Omental fat pad (tissue), 4 donors: ENCODE results near the gene CYFIP2. TPM values are rescaled to one million over a fixed set of nuclear protein-coding genes. Genes with fewer than 3 reads are reported as not detected.

Source experiments
- ATAC-seq: fragments of 150-250 bp; one replicate; pipeline ENCODE4 v1.9.1; 2016; ENCODE audit warnings: mild to moderate bottlenecking, moderate library complexity; ENCODE audit not compliant: low FRiP score
- DNase-seq: peaks from one replicate; pipeline ENCODE4 v3.0.0-alpha.2; 2019; ENCODE audit warnings: low spot score
- total RNA-seq, 4 donors: library from RNA; depleted of rRNA; stranded (reverse); fragments of >200 nt; gene quantifications; one replicate each; pipeline ENCODE4 v1.1.0, GENCODE V29; 2016
- TF ChIP-seq, protein P1 (sequence below), 3 donors: fragments of 450-650 bp; IDR thresholded peaks; one replicate each; pipeline ENCODE4 v1.5.1; 2016 to 2017; ENCODE audit warnings: antibody characterized with exemption in 3 of 3, mild to moderate bottlenecking in 3 of 3, moderate library complexity in 2 of 3

CYFIP2 gene
- total RNA-seq, 4 donors from 2014 or later = 12.7 to 25.5 (median 15.8) TPM

DNA sequence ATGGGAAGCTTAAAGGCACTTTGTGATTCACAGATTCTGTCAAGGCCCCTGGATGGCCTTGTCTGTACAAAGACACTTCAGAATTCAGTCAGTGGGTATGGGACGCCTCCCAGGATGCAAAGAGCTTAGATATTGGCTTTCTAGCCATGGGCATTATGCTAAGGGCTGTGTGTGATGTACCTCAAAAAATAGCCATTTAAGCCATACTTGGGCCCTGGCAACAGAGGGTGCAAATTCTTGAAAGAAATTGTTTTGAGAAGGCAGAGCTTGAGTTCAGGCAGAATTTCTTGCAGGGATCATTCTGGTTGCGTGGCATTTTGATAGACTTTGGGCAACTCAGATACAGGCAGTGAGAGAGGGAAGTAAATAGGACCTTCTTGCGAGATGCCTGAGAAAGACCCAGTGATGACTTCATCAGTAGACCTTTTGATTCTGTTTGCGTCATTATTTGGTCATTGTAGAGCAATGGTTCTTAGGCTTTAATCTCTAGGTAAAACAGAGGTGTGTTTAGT, 3.9 kb downstream of the CYFIP2 start:
- ATAC-seq (no peak), DNase-seq (no peak)
- TF ChIP-seq, protein P1, sequence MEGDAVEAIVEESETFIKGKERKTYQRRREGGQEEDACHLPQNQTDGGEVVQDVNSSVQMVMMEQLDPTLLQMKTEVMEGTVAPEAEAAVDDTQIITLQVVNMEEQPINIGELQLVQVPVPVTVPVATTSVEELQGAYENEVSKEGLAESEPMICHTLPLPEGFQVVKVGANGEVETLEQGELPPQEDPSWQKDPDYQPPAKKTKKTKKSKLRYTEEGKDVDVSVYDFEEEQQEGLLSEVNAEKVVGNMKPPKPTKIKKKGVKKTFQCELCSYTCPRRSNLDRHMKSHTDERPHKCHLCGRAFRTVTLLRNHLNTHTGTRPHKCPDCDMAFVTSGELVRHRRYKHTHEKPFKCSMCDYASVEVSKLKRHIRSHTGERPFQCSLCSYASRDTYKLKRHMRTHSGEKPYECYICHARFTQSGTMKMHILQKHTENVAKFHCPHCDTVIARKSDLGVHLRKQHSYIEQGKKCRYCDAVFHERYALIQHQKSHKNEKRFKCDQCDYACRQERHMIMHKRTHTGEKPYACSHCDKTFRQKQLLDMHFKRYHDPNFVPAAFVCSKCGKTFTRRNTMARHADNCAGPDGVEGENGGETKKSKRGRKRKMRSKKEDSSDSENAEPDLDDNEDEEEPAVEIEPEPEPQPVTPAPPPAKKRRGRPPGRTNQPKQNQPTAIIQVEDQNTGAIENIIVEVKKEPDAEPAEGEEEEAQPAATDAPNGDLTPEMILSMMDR (IDR thresholded peaks at IDR 0.05) = no peak

DNA sequence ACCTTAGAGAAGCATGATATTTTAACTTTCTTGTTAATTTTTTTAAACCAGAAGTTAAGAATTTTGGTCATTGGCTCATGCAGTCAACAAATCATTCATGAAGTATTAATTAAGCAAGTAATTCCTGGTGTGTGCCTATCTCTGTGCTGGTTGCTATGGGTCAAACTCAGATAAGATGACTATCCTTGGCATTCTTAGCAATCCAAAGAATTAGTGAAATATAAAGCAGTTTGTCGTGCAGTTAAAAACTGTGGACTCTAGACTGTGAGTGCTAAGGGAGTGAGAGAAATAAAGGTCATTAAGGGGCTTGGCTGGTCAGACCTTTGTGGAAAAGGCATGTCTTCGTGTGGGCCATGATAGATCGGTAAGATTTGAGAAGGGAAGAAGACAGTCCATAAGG, 4.8 kb downstream of the CYFIP2 start:
- DNase-seq (no peak), ATAC-seq (no peak)
- TF ChIP-seq, protein P1 (IDR thresholded peaks at IDR 0.05) = no peak

DNA sequence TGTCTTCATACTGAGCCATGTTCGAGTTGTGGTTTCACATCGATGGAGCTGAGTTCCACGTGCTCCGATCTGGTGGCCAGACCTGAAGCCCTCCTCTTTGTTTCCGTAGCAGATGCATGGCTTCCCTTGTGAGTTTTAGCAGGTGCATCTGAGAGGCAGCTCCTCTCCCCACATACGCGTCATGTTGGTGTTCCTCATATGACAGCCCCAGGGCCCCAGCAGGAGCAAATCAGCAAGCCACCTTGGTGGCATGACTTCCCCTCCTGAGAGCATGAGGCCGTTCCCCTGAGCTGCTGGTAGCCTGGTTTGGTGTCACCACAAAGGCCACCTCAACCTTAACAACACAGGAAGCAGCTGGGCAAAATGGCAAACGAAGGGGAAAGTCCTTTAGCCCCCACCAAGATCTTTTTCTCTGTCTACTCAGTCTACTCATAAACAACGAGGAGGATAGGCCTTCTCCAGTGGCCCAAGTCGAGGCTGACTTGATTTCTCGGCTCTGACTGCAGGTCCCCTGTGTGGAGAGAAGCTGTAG, 5.9 kb downstream of the CYFIP2 start:
- TF ChIP-seq, protein P1 (IDR thresholded peaks at IDR 0.05) = no peak
- ATAC-seq = no peak
- no peak for DNase-seq

DNA sequence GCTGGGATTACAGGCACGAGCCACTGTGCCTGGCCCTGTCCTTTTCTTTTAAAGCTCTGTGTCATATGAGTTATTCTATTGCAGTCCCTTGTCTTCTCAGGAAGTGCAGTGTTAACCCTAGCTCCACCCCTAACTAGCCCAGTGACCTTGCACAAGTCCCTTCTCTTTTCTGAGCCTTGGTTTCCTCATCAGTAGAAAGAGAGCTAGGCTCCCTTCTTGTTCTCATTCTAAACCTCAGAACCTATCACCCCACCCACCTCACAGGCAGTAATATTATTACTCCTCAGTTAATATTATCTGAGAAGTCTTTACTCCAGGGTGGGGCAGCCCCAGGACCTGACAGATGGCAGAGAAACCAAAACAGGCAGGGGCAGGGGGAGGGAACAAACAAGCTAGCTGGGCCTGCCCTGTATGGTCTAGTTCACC, 7.2 kb downstream of the CYFIP2 start:
- TF ChIP-seq, protein P1 (IDR thresholded peaks at IDR 0.05) = no peak
- no peak for DNase-seq
- no peak for ATAC-seq

DNA sequence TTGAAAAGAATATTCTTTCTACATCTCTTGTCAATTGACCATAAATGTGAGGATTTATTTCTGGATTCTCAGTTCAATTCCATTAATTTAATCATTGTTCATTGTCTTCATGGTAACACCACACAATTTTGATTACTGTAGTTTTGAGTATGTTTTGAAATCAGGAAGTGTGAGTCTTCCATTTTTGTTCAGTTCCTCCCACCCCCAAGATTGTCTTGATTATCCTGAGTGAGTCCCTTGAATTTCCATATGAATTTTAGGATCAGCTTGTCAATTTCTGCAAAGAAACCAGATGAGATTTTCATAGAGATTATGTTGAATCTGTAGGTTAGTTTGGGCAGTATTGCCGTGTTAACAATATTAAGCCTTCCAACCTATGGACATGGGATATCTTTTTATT, 9.5 kb downstream of the CYFIP2 start:
- ATAC-seq (no peak), DNase-seq (no peak)
- TF ChIP-seq, protein P1 (IDR thresholded peaks at IDR 0.05) = no peak

DNA sequence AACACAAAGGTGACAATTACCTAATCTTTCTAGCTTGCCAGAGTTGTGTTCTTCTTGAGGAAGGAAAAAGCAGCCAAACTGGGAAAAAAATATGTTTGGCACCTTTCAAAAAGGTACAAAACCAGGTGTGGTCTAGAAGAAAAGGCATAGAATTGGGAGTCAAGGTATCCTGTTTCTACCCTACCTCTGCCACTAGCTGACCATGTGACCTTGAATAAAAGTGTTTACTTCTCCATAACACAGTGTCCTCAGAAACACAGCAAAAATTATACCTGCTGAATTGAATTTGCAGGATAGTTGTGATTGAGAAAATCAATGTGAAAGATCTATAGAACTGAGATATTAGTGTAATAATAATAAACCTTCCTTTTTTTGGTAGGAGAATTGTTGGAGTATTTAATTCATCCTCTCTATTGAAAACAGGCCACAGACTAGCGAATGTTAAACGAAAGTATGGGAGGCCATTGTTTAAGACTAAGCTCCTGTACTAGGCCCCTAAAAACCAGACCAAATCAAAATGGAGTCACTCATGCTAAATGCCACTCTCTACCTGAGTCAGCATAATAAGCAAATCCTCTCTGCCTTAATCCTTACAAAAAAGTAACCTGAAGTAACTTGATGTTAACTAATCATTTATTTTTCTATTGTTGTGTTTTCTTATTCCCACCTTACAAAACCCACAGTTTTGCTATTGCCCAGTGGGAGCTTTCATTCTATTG, 12.6 kb downstream of the CYFIP2 start:
- ATAC-seq (no peak), DNase-seq (no peak)
- TF ChIP-seq, protein P1 (IDR thresholded peaks at IDR 0.05) = no peak
